Measurements from ENCODE around the gene VENTX. TPM values are rescaled to one million over a fixed set of nuclear protein-coding genes. Genes with fewer than 3 reads are reported as not detected.

VENTX gene
- total and polyA plus RNA-seq, 2 donors (not counting 3 experiments of a cell fraction or from before 2014, with no cell fraction given) = not detected

- no TSS peak for BruUV-seq (replicated peaks)
- CTCF ChIA-PET = no interaction called here
- Histone ChIP-seq H4K20me1 (replicated peaks; ENCODE audit: control insufficient read depth, extremely low read depth, insufficient read depth, low read length) (no peaks in the 10 kb centered on the region), H3K79me2 (ENCODE audit: control insufficient read depth, insufficient read depth, low read length) (no peaks in the 10 kb centered on the region), H3K9me1 (replicated peaks; ENCODE audit: control insufficient read depth, extremely low read depth, insufficient read depth, low read length) (no peaks in the 10 kb centered on the region), H3K9me3 (replicated peaks; ENCODE audit: control insufficient read depth, insufficient read depth, low read length) (no peaks in the 10 kb centered on the region), H3K27ac (ENCODE audit: insufficient read depth, low read depth, low read length) (no peak overlapping the region), H3K9ac (replicated peaks; ENCODE audit: extremely low read depth, insufficient read depth, low read length) (no peak overlapping the region), H3K4me3 (replicated peaks in 1 of 3; ENCODE audit: insufficient read depth in 1 of 3, low read depth in 1 of 3, low read length in 3 of 3) (no peak overlapping the region), H2AFZ (ENCODE audit: low read depth, low read length) (no peak overlapping the region), H3K4me1 (ENCODE audit: control insufficient read depth, extremely low read depth, insufficient read depth, low read length) (no peaks in the 10 kb centered on the region), H3K36me3 (ENCODE audit: control insufficient read depth in 2 of 2, extremely low read depth in 1 of 2, insufficient read depth in 2 of 2, low read length in 2 of 2) (no peaks in the 10 kb centered on the region), H3K4me2 (ENCODE audit: insufficient read depth, low read length) (no peak overlapping the region), H3K27me3 (ENCODE audit: control insufficient read depth in 2 of 2, insufficient read depth in 2 of 2, low read length in 2 of 2) (peaks cover 4 to 7% of the 10 kb centered on the region in 2 experiments)
- no peak for FAIRE-seq
- POLR2A ChIA-PET = no interaction called here
- dilution Hi-C loops (cut with MboI; ENCODE audit: extremely low pct_ligation_motif_present, low sequenced_read_pairs) (no loop called here), intact Hi-C loops (cut with micrococcal nuclease) (no loop called here)
- DNase-seq (ENCODE audit: low read depth, low spot score) = no peak
- TF ChIP-seq MYC (IDR thresholded peaks at IDR 0.05; ENCODE audit: low read depth, low read length) (no peak), FOS (IDR thresholded peaks at IDR 0.05; ENCODE audit: borderline replicate concordance, insufficient read depth, low read length) (no peak)
These were observed 13.6 kb upstream of the VENTX start for GRCh38 chr10:133224076-133224475.

- intact Hi-C loops (cut with micrococcal nuclease) = no loop called here
- CTCF ChIA-PET = no interaction called here
- TF ChIP-seq GATA2 (IDR thresholded peaks at IDR 0.05; ENCODE audit: insufficient read depth, insufficient read length, low read depth, low read length) (no peak), MAX (IDR thresholded peaks at IDR 0.05; ENCODE audit: insufficient read depth, insufficient read length) (no peak), POLR2A (IDR thresholded peaks at IDR 0.05; ENCODE audit: low read depth, low read length) (no peak), EZH2 (IDR thresholded peaks at IDR 0.05; ENCODE audit: borderline replicate concordance, low read depth, low read length, severe bottlenecking) (no peak), CTCF (IDR thresholded peaks at IDR 0.05; ENCODE audit: extremely low read depth in 1 of 2, insufficient read depth in 1 of 2, low read depth in 1 of 2, low read length in 2 of 2) (no peak), POLR2AphosphoS5 (IDR thresholded peaks at IDR 0.05; ENCODE audit: insufficient read depth, low read depth, low read length) (no peak), FOS (IDR thresholded peaks at IDR 0.05; ENCODE audit: borderline replicate concordance, insufficient read depth, low read length) (no peak), JUN (IDR thresholded peaks at IDR 0.05; ENCODE audit: borderline replicate concordance, insufficient read depth, insufficient read length, low read depth) (no peak), MYC (IDR thresholded peaks at IDR 0.05; ENCODE audit: low read depth, low read length) (no peak)
- H3K4me1 ChIP-seq (ENCODE audit: control insufficient read depth, extremely low read depth, insufficient read depth, low read length) = no peaks in the 10 kb centered on the region
- H3K36me3 ChIP-seq (ENCODE audit: control insufficient read depth in 2 of 2, extremely low read depth in 1 of 2, insufficient read depth in 2 of 2, low read length in 2 of 2) = no peaks in the 10 kb centered on the region
- H3K9ac ChIP-seq (replicated peaks; ENCODE audit: extremely low read depth, insufficient read depth, low read length) = no peak overlapping the region
- DNase-seq (ENCODE audit: low read depth, low spot score) = no peak
- H2AFZ ChIP-seq (ENCODE audit: low read depth, low read length) = no peak overlapping the region
- BruUV-seq (replicated peaks) = no TSS peak
- POLR2A ChIA-PET = no interaction called here
- no peaks in the 10 kb centered on the region for H4K20me1 ChIP-seq (replicated peaks; ENCODE audit: control insufficient read depth, extremely low read depth, insufficient read depth, low read length)
- peaks cover 9 to 12% of the 10 kb centered on the region in 2 experiments for H3K27me3 ChIP-seq (ENCODE audit: control insufficient read depth in 2 of 2, insufficient read depth in 2 of 2, low read length in 2 of 2)
- no peaks in the 10 kb centered on the region for H3K9me3 ChIP-seq (replicated peaks; ENCODE audit: control insufficient read depth, insufficient read depth, low read length)
- H3K4me3 ChIP-seq (replicated peaks in 1 of 3; ENCODE audit: insufficient read depth in 1 of 3, low read depth in 1 of 3, low read length in 3 of 3) = no peak overlapping the region
- H3K4me2 ChIP-seq (ENCODE audit: insufficient read depth, low read length) = no peak overlapping the region
- H3K27ac ChIP-seq (ENCODE audit: insufficient read depth, low read depth, low read length) = no peak overlapping the region
- FAIRE-seq = no peak
- H3K9me1 ChIP-seq (replicated peaks; ENCODE audit: control insufficient read depth, extremely low read depth, insufficient read depth, low read length) = no peaks in the 10 kb centered on the region
- H3K79me2 ChIP-seq (ENCODE audit: control insufficient read depth, insufficient read depth, low read length) = no peaks in the 10 kb centered on the region
- dilution Hi-C loops (cut with MboI; ENCODE audit: extremely low pct_ligation_motif_present, low sequenced_read_pairs) = no loop called here
These were observed 12.8 kb upstream of the VENTX start for GRCh38 chr10:133224756-133225372.

All from endothelial cell of umbilical vein (primary cell).